ENCODE measurements around the gene TMEM258.

The TMEM258 gene

GRCh38 chr11:61765550-61766253 lies 26.7 kb downstream of the TMEM258 start:
- Histone ChIP-seq H4K8ac (ENCODE audit: low read depth, low read length) (peak overlapping the region; percentile 6), H2BK15ac (ENCODE audit: low read length) (peak overlapping the region; percentile 92), H2BK120ac (ENCODE audit: low read depth, low read length) (peak overlapping the region; percentile 24), H4K91ac (ENCODE audit: low read depth, low read length, poor library complexity) (no peak overlapping the region), H3K4ac (ENCODE audit: low read length) (peak overlapping the region; percentile 89), H2BK5ac (ENCODE audit: low read length) (peak overlapping the region; percentile 8), H3K27ac (replicated peaks; ENCODE audit: low read length) (no peak overlapping the region), H3K14ac (ENCODE audit: low read length) (peak overlapping the region; percentile 49), H3K4me1 (ENCODE audit: control insufficient read depth in 2 of 2, insufficient read depth in 1 of 2, low read depth in 1 of 2, low read length in 2 of 2) (peaks cover 7 to 48% of the 10 kb centered on the region in 2 donors), H3K36me3 (replicated peaks in 1 of 2; ENCODE audit: control insufficient read depth in 2 of 2, insufficient read depth in 2 of 2, low read length in 2 of 2) (no peaks in the 10 kb centered on the region), H2BK12ac (ENCODE audit: low read length) (peak overlapping the region; percentile 41), H3K27me3 (ENCODE audit: control insufficient read depth in 3 of 3, insufficient read depth in 3 of 3, low read depth in 1 of 3, low read length in 3 of 3) (no peaks in the 10 kb centered on the region), H2AFZ (ENCODE audit: low read length) (no peak overlapping the region), H3K9me3 (replicated peaks in 1 of 2; ENCODE audit: control insufficient read depth in 2 of 2, insufficient read depth in 1 of 2, low read depth in 1 of 2, low read length in 2 of 2) (peaks cover 0 to 2% of the 10 kb centered on the region in 2 donors), H3K23ac (ENCODE audit: low read depth, low read length, poor library complexity) (no peak overlapping the region), H2AK5ac (ENCODE audit: low read depth, low read length) (peak overlapping the region; percentile 94), H3K79me1 (ENCODE audit: low read depth, low read length) (no peaks in the 10 kb centered on the region), H3K4me2 (ENCODE audit: insufficient read depth, low read length, poor library complexity, severe bottlenecking) (no peak overlapping the region), H3K4me3 (ENCODE audit: low read length in 2 of 2) (no peak overlapping the region), H3K18ac (ENCODE audit: low read length) (peak overlapping the region; percentile 90), H3K9ac (ENCODE audit: low read depth, low read length, poor library complexity) (peak overlapping the region; percentile 21)
- no CpG with 5 or more reads among the region's 26 CpGs for WGBS, 2 donors (ENCODE audit: extremely low coverage in 2 of 2, insufficient read length in 2 of 2, insufficient replicate concordance in 1 of 2)
- no peak for DNase-seq (ENCODE audit: low spot score)

GRCh38 chr11:61764606-61765260 lies 27.7 kb downstream of the TMEM258 start:
- Histone ChIP-seq H2BK5ac (ENCODE audit: low read length) (peak overlapping the region; percentile 8), H2BK15ac (ENCODE audit: low read length) (peak overlapping the region; percentile 81), H3K9ac (ENCODE audit: low read depth, low read length, poor library complexity) (no peak overlapping the region), H3K23ac (ENCODE audit: low read depth, low read length, poor library complexity) (no peak overlapping the region), H3K79me1 (ENCODE audit: low read depth, low read length) (no peaks in the 10 kb centered on the region), H4K8ac (ENCODE audit: low read depth, low read length) (no peak overlapping the region), H3K4ac (ENCODE audit: low read length) (peak overlapping the region; percentile 76), H4K91ac (ENCODE audit: low read depth, low read length, poor library complexity) (no peak overlapping the region), H3K4me2 (ENCODE audit: insufficient read depth, low read length, poor library complexity, severe bottlenecking) (no peak overlapping the region), H2BK120ac (ENCODE audit: low read depth, low read length) (no peak overlapping the region), H3K4me1 (ENCODE audit: control insufficient read depth in 2 of 2, insufficient read depth in 1 of 2, low read depth in 1 of 2, low read length in 2 of 2) (peaks cover 7 to 46% of the 10 kb centered on the region in 2 donors), H3K4me3 (ENCODE audit: low read length in 2 of 2) (no peak overlapping the region), H3K27ac (replicated peaks; ENCODE audit: low read length) (no peak overlapping the region), H2AK5ac (ENCODE audit: low read depth, low read length) (peak overlapping the region; percentile 94), H2AFZ (ENCODE audit: low read length) (no peak overlapping the region), H3K9me3 (replicated peaks in 1 of 2; ENCODE audit: control insufficient read depth in 2 of 2, insufficient read depth in 1 of 2, low read depth in 1 of 2, low read length in 2 of 2) (peaks cover 0 to 2% of the 10 kb centered on the region in 2 donors), H3K14ac (ENCODE audit: low read length) (peak overlapping the region; percentile 49), H3K27me3 (ENCODE audit: control insufficient read depth in 3 of 3, insufficient read depth in 3 of 3, low read depth in 1 of 3, low read length in 3 of 3) (no peaks in the 10 kb centered on the region), H3K18ac (ENCODE audit: low read length) (peak overlapping the region; percentile 81), H3K36me3 (replicated peaks in 1 of 2; ENCODE audit: control insufficient read depth in 2 of 2, insufficient read depth in 2 of 2, low read length in 2 of 2) (no peaks in the 10 kb centered on the region), H2BK12ac (ENCODE audit: low read length) (peak overlapping the region; percentile 35)
- no CpG with 5 or more reads among the region's 22 CpGs for WGBS, 2 donors (ENCODE audit: extremely low coverage in 2 of 2, insufficient read length in 2 of 2, insufficient replicate concordance in 1 of 2)
- DNase-seq (ENCODE audit: low spot score): no peak

- Histone ChIP-seq H2AFZ (ENCODE audit: low read length) (no peak overlapping the region), H3K4me3 (ENCODE audit: low read length in 2 of 2) (no peak overlapping the region), H3K4ac (ENCODE audit: low read length) (peak overlapping the region; percentile 37), H3K36me3 (replicated peaks in 1 of 2; ENCODE audit: control insufficient read depth in 2 of 2, insufficient read depth in 2 of 2, low read length in 2 of 2) (no peaks in the 10 kb centered on the region), H3K27ac (replicated peaks; ENCODE audit: low read length) (no peak overlapping the region), H2AK5ac (ENCODE audit: low read depth, low read length) (peak overlapping the region; percentile 94), H4K91ac (ENCODE audit: low read depth, low read length, poor library complexity) (no peak overlapping the region), H3K4me1 (ENCODE audit: control insufficient read depth in 2 of 2, insufficient read depth in 1 of 2, low read depth in 1 of 2, low read length in 2 of 2) (peaks cover 2 to 40% of the 10 kb centered on the region in 2 donors), H2BK5ac (ENCODE audit: low read length) (peak overlapping the region; percentile 39), H2BK120ac (ENCODE audit: low read depth, low read length) (no peak overlapping the region), H3K79me1 (ENCODE audit: low read depth, low read length) (no peaks in the 10 kb centered on the region), H2BK15ac (ENCODE audit: low read length) (peak overlapping the region; percentile 81), H3K23ac (ENCODE audit: low read depth, low read length, poor library complexity) (no peak overlapping the region), H3K27me3 (ENCODE audit: control insufficient read depth in 3 of 3, insufficient read depth in 3 of 3, low read depth in 1 of 3, low read length in 3 of 3) (no peaks in the 10 kb centered on the region), H3K9ac (ENCODE audit: low read depth, low read length, poor library complexity) (peak overlapping the region; percentile 21), H3K18ac (ENCODE audit: low read length) (peak overlapping the region; percentile 78), H3K4me2 (ENCODE audit: insufficient read depth, low read length, poor library complexity, severe bottlenecking) (no peak overlapping the region), H3K14ac (ENCODE audit: low read length) (peak overlapping the region; percentile 94), H3K9me3 (replicated peaks in 1 of 2; ENCODE audit: control insufficient read depth in 2 of 2, insufficient read depth in 1 of 2, low read depth in 1 of 2, low read length in 2 of 2) (peaks cover 0 to 2% of the 10 kb centered on the region in 2 donors), H4K8ac (ENCODE audit: low read depth, low read length) (no peak overlapping the region), H2BK12ac (ENCODE audit: low read length) (no peak overlapping the region)
- no peak for DNase-seq (ENCODE audit: low spot score)
- WGBS, 2 donors (ENCODE audit: extremely low coverage in 2 of 2, insufficient read length in 2 of 2, insufficient replicate concordance in 1 of 2): no CpG with 5 or more reads among the region's 23 CpGs
Observed at GRCh38 chr11:61763930-61764605, 28.3 kb downstream of the TMEM258 start.

GRCh38 chr11:61762798-61763197 lies 29.6 kb downstream of the TMEM258 start:
- WGBS, 2 donors (ENCODE audit: extremely low coverage in 2 of 2, insufficient read length in 2 of 2, insufficient replicate concordance in 1 of 2): no CpG with 5 or more reads among the region's 15 CpGs
- H3K27ac ChIP-seq (replicated peaks; ENCODE audit: low read length): no peak overlapping the region
- H2BK12ac ChIP-seq (ENCODE audit: low read length): peak overlapping the region; percentile 49
- peak overlapping the region; percentile 79 for H2AK5ac ChIP-seq (ENCODE audit: low read depth, low read length)
- no peak overlapping the region for H4K8ac ChIP-seq (ENCODE audit: low read depth, low read length)
- H3K36me3 ChIP-seq (replicated peaks in 1 of 2; ENCODE audit: control insufficient read depth in 2 of 2, insufficient read depth in 2 of 2, low read length in 2 of 2): no peaks in the 10 kb centered on the region
- H3K4me2 ChIP-seq (ENCODE audit: insufficient read depth, low read length, poor library complexity, severe bottlenecking): no peak overlapping the region
- H4K91ac ChIP-seq (ENCODE audit: low read depth, low read length, poor library complexity): peak overlapping the region; percentile 53
- DNase-seq (ENCODE audit: low spot score): no peak
- peak overlapping the region; percentile 91 for H3K18ac ChIP-seq (ENCODE audit: low read length)
- H3K4me3 ChIP-seq (ENCODE audit: low read length in 2 of 2): no peak overlapping the region
- peak overlapping the region; percentile 83 for H2BK120ac ChIP-seq (ENCODE audit: low read depth, low read length)
- no peak overlapping the region for H2AFZ ChIP-seq (ENCODE audit: low read length)
- H3K9me3 ChIP-seq (replicated peaks in 1 of 2; ENCODE audit: control insufficient read depth in 2 of 2, insufficient read depth in 1 of 2, low read depth in 1 of 2, low read length in 2 of 2): peaks cover 0 to 3% of the 10 kb centered on the region in 2 donors
- H3K14ac ChIP-seq (ENCODE audit: low read length): peak overlapping the region; percentile 10
- no peaks in the 10 kb centered on the region for H3K27me3 ChIP-seq (ENCODE audit: control insufficient read depth in 3 of 3, insufficient read depth in 3 of 3, low read depth in 1 of 3, low read length in 3 of 3)
- H3K9ac ChIP-seq (ENCODE audit: low read depth, low read length, poor library complexity): peak overlapping the region; percentile 60
- peaks cover 5% of the 10 kb centered on the region for H3K79me1 ChIP-seq (ENCODE audit: low read depth, low read length)
- H2BK5ac ChIP-seq (ENCODE audit: low read length): no peak overlapping the region
- peak overlapping the region; percentile 55 for H3K23ac ChIP-seq (ENCODE audit: low read depth, low read length, poor library complexity)
- no peak overlapping the region for H3K4ac ChIP-seq (ENCODE audit: low read length)
- H3K4me1 ChIP-seq (ENCODE audit: control insufficient read depth in 2 of 2, insufficient read depth in 1 of 2, low read depth in 1 of 2, low read length in 2 of 2): peaks cover 2 to 36% of the 10 kb centered on the region in 2 donors
- H2BK15ac ChIP-seq (ENCODE audit: low read length): peak overlapping the region; percentile 75

Data from neuronal stem cell (in vitro differentiated cells).